WTC11 (cell line): ENCODE results near the gene CRIP2. TPM values are rescaled to one million over a fixed set of nuclear protein-coding genes. Genes with fewer than 3 reads are reported as not detected.
A peak's percentile ranks its signal among the peaks of the same experiment; 100 is the strongest.

Experiments
- ATAC-seq: fragments of 200-7000 bp; cut with Tn5 transposase; 2 replicates; pipeline ENCODE4 v1.10.0; 2021; ENCODE audit warnings: mild to moderate bottlenecking, moderate library complexity
- CTCF ChIA-PET: fragments of 300-600 bp; sonication (Branson Sonifier 250); formaldehyde crosslinking; loops from one replicate; lab custom pipeline; 2021; ENCODE audit warnings: antibody characterized with exemption; lab: Charles Lee
- POLR2A ChIA-PET: fragments of 350-600 bp; sonication (Branson Sonifier 250); formaldehyde crosslinking; loops from one replicate; lab custom pipeline; 2021; ENCODE audit warnings: antibody characterized with exemption; lab: Charles Lee
- DNase-seq: peaks from one replicate; pipeline ENCODE4 v3.0.0; 2021; ENCODE audit warnings: low spot score
- H3K27ac Mint-ChIP-seq: 2 replicates; pipeline ENCODE4 v1.8.0; 2021; ENCODE audit warnings: mixed read lengths
- H3K27me3 Mint-ChIP-seq: 2 replicates; pipeline ENCODE4 v1.8.0; 2021; ENCODE audit warnings: low read depth, mild to moderate bottlenecking, moderate library complexity, mixed read lengths
- H3K36me3 Mint-ChIP-seq: 2 replicates; pipeline ENCODE4 v1.8.0; 2021; ENCODE audit warnings: mixed read lengths
- H3K4me1 Mint-ChIP-seq: 2 replicates; pipeline ENCODE4 v1.8.0; 2022; ENCODE audit warnings: mixed read lengths
- H3K4me3 Mint-ChIP-seq: 2 replicates; pipeline ENCODE4 v1.8.0; 2021; ENCODE audit warnings: mild to moderate bottlenecking, moderate library complexity, mixed read lengths
- H3K9me3 Mint-ChIP-seq: 2 replicates; pipeline ENCODE4 v1.8.0; 2021; ENCODE audit warnings: mixed read lengths
- CBFB ChIP-seq: sonication (generic); formaldehyde crosslinking; IDR thresholded peaks from 2 replicates; pipeline ENCODE4 v1.8.1; 2022; ENCODE audit warnings: mild to moderate bottlenecking, low read depth, missing genetic modification reagents
- CREB1 ChIP-seq: sonication (generic); formaldehyde crosslinking; IDR thresholded peaks from 2 replicates; pipeline ENCODE4 v1.8.0; 2023; ENCODE audit warnings: mild to moderate bottlenecking, missing genetic modification reagents
- ELF4 ChIP-seq: sonication (generic); formaldehyde crosslinking; IDR thresholded peaks from 2 replicates; pipeline ENCODE4 v1.8.1; 2022; ENCODE audit warnings: low read depth, mild to moderate bottlenecking, moderate library complexity, missing genetic modification reagents
- FOXK1 ChIP-seq: sonication (generic); formaldehyde crosslinking; IDR thresholded peaks from 2 replicates; pipeline ENCODE4 v1.8.0; 2022; ENCODE audit warnings: mild to moderate bottlenecking, moderate library complexity, missing genetic modification reagents
- GRHL2 ChIP-seq: fragments of 250-450 bp; sonication (Bioruptor Pico); IDR thresholded peaks from 2 replicates; pipeline ENCODE4 v1.8.0; 2022; ENCODE audit warnings: mild to moderate bottlenecking, moderate library complexity; ENCODE audit not compliant: insufficient replicate concordance, severe bottlenecking
- JAZF1 ChIP-seq: fragments of 250-450 bp; sonication (Bioruptor Pico); IDR thresholded peaks from 2 replicates; pipeline ENCODE4 v1.9.0; 2021; ENCODE audit warnings: moderate library complexity, mild to moderate bottlenecking, inconsistent platforms
- SMAD3 ChIP-seq: sonication (generic); formaldehyde crosslinking; IDR thresholded peaks from 2 replicates; pipeline ENCODE4 v1.8.0; 2022; ENCODE audit warnings: missing genetic modification reagents, mild to moderate bottlenecking, borderline replicate concordance
- ZBTB21 ChIP-seq: sonication (generic); formaldehyde crosslinking; IDR thresholded peaks from 2 replicates; pipeline ENCODE4 v1.8.1; 2023; ENCODE audit warnings: mild to moderate bottlenecking, missing genetic modification reagents, borderline replicate concordance
- ZNF263 ChIP-seq: sonication (generic); formaldehyde crosslinking; IDR thresholded peaks from 2 replicates; pipeline ENCODE4 v1.8.1; 2022; ENCODE audit warnings: low read depth, mild to moderate bottlenecking, moderate library complexity, missing genetic modification reagents
- total RNA-seq: library from RNA; stranded (reverse); gene quantifications from 3 replicates; pipeline ENCODE4 v1.2.3, GENCODE V29; 2021
- TF ChIP-seq, protein P1 (sequence below): sonication (generic); formaldehyde crosslinking; IDR thresholded peaks from 2 replicates; pipeline ENCODE4 v1.8.0; 2022; ENCODE audit warnings: mild to moderate bottlenecking, missing genetic modification reagents
- TF ChIP-seq, protein P2 (sequence below): sonication (generic); formaldehyde crosslinking; IDR thresholded peaks from 2 replicates; pipeline ENCODE4 v1.8.0; 2022; ENCODE audit warnings: missing genetic modification reagents
- TF ChIP-seq, protein P3 (sequence below): fragments of 250-450 bp; sonication (Bioruptor Pico); IDR thresholded peaks from 2 replicates; pipeline ENCODE4 v1.9.0; 2021; ENCODE audit warnings: moderate library complexity, mild to moderate bottlenecking, inconsistent platforms, borderline replicate concordance
- TF ChIP-seq, protein P4 (sequence below): sonication (generic); formaldehyde crosslinking; conservative IDR thresholded peaks from 2 replicates; pipeline ENCODE4 v1.8.1; 2023; ENCODE audit warnings: mild to moderate bottlenecking, low read depth, missing genetic modification reagents, moderate library complexity
- TF ChIP-seq, protein P5 (sequence below): sonication (generic); formaldehyde crosslinking; IDR thresholded peaks from 2 replicates; pipeline ENCODE4 v1.8.0; 2023; ENCODE audit warnings: mild to moderate bottlenecking, missing genetic modification reagents
- TF ChIP-seq, protein P6 (sequence below): fragments of 250-450 bp; sonication (Bioruptor Pico); conservative IDR thresholded peaks from 2 replicates; pipeline ENCODE4 v1.9.0; 2021; ENCODE audit warnings: mild to moderate bottlenecking
- TF ChIP-seq, protein P7 (sequence below): sonication (generic); formaldehyde crosslinking; IDR thresholded peaks from 2 replicates; pipeline ENCODE4 v1.8.1; 2023; ENCODE audit warnings: mild to moderate bottlenecking, missing genetic modification reagents, moderate library complexity

CRIP2 gene
- total RNA-seq, 1 experiment from 2014 or later, result 5.4 TPM

DNA sequence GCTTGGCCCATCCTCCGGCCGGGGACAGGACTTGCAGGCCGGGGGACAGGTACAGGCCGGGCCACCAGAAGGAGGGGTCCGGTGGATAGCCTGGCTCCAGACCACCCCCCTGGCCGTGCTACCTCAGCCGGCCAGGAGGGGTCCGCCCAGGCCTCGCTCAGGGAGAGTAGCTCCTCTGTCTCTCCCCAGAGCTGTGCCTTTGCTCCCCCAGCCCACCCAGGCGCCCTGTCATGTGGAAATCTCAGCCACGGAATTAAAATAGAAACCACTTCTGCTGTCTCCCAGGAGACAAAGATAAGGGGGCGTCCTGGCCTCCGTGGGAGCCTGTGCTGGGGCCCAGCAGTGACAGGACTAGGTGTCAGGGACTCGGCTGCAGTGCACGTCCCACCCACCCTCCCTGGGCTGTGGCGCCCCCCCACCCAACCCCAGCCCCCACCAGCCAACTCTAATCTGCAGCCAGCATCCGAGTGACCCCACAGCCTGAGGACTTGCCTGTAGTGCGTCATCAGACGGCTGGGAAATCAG lies 3.3 kb upstream of the CRIP2 start:
- ChIA-PET POLR2A (interaction anchor here (0.8 to 1.5 kb wide), 2 partner anchors 10 kb away, joined by 3 to 6 read pairs; no protein-coding TSS in a partner anchor), CTCF (interaction anchor here (0.5 to 7.2 kb wide), 21 partner anchors 11 to 426 kb away, joined by 3 to 116 read pairs (median 3); partner anchors contain the start of genes CRIP1, JAG2 and TEDC1)
- ATAC-seq, result peak; percentile 43

DNA sequence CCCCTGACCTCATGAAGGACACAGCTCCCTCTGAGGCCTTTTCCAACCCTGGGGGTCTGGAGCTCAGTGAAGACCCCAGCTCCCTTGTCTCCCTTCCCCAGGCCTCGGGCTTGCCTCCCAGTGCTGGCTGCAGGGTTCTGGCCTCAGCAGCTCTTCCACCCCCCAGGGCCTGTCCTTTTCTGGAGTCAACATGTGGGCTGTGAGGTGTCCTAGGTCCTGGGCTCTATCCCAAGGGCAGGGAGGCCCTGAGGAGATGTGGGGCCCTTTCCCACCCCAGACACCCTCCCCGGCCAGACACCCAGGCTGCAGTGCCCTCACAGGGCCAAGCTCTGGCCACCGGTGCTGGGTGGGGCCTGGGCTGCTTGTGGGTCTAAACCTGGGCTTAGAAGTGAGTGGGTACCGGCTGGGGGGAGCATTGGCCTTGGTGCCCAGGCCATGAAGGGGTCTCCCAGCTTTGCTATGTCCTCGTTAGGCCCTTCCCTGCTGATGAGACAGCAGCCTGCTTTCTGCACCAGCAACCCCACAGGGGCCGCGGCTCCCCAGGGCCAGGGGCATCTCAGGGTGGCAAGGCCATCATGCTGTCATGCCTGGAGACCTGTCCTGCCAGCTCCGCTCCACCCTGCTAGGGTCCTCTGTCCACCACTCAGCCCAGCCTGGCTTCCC lies 2.7 kb upstream of the CRIP2 start:
- no peaks in the 10 kb centered on the region for H3K36me3 Mint-ChIP-seq
- no peak overlapping the region for H3K4me3 Mint-ChIP-seq
- DNase-seq (no peak), ATAC-seq (no peak)
- no peaks in the 10 kb centered on the region for H3K4me1 Mint-ChIP-seq
- no peaks in the 10 kb centered on the region for H3K9me3 Mint-ChIP-seq
- H3K27ac Mint-ChIP-seq, result no peak overlapping the region
- ChIA-PET POLR2A (interaction anchor here (1.5 kb wide), 1 partner anchor 9 kb away, joined by 6 read pairs; no protein-coding TSS in a partner anchor), CTCF (interaction anchor here (0.5 to 7.2 kb wide), 17 partner anchors 10 to 427 kb away, joined by 3 to 116 read pairs (median 3); partner anchors contain the start of genes CRIP1, JAG2 and TEDC1)
- peaks cover 18% of the 10 kb centered on the region for H3K27me3 Mint-ChIP-seq
- no peak for TF ChIP-seq SMAD3 (CRISPR knock-in tag)
- TF ChIP-seq, protein P1, sequence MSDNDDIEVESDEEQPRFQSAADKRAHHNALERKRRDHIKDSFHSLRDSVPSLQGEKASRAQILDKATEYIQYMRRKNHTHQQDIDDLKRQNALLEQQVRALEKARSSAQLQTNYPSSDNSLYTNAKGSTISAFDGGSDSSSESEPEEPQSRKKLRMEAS (CRISPR knock-in tag), result no peak
- no peak for TF ChIP-seq CBFB
- TF ChIP-seq, protein P2, sequence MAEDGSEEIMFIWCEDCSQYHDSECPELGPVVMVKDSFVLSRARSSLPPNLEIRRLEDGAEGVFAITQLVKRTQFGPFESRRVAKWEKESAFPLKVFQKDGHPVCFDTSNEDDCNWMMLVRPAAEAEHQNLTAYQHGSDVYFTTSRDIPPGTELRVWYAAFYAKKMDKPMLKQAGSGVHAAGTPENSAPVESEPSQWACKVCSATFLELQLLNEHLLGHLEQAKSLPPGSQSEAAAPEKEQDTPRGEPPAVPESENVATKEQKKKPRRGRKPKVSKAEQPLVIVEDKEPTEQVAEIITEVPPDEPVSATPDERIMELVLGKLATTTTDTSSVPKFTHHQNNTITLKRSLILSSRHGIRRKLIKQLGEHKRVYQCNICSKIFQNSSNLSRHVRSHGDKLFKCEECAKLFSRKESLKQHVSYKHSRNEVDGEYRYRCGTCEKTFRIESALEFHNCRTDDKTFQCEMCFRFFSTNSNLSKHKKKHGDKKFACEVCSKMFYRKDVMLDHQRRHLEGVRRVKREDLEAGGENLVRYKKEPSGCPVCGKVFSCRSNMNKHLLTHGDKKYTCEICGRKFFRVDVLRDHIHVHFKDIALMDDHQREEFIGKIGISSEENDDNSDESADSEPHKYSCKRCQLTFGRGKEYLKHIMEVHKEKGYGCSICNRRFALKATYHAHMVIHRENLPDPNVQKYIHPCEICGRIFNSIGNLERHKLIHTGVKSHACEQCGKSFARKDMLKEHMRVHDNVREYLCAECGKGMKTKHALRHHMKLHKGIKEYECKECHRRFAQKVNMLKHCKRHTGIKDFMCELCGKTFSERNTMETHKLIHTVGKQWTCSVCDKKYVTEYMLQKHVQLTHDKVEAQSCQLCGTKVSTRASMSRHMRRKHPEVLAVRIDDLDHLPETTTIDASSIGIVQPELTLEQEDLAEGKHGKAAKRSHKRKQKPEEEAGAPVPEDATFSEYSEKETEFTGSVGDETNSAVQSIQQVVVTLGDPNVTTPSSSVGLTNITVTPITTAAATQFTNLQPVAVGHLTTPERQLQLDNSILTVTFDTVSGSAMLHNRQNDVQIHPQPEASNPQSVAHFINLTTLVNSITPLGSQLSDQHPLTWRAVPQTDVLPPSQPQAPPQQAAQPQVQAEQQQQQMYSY, result no peak
- TF ChIP-seq ZNF263, result no peak
- no peak for TF ChIP-seq ZBTB21 (CRISPR knock-in tag)
- TF ChIP-seq, protein P3, sequence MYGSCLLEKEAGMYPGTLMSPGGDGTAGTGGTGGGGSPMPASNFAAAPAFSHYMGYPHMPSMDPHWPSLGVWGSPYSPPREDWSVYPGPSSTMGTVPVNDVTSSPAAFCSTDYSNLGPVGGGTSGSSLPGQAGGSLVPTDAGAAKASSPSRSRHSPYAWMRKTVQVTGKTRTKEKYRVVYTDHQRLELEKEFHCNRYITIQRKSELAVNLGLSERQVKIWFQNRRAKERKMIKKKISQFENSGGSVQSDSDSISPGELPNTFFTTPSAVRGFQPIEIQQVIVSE (CRISPR knock-in tag), result no peak
- no peak for TF ChIP-seq FOXK1 (CRISPR knock-in tag)
- TF ChIP-seq ELF4 (CRISPR knock-in tag), result no peak
- TF ChIP-seq, protein P4, sequence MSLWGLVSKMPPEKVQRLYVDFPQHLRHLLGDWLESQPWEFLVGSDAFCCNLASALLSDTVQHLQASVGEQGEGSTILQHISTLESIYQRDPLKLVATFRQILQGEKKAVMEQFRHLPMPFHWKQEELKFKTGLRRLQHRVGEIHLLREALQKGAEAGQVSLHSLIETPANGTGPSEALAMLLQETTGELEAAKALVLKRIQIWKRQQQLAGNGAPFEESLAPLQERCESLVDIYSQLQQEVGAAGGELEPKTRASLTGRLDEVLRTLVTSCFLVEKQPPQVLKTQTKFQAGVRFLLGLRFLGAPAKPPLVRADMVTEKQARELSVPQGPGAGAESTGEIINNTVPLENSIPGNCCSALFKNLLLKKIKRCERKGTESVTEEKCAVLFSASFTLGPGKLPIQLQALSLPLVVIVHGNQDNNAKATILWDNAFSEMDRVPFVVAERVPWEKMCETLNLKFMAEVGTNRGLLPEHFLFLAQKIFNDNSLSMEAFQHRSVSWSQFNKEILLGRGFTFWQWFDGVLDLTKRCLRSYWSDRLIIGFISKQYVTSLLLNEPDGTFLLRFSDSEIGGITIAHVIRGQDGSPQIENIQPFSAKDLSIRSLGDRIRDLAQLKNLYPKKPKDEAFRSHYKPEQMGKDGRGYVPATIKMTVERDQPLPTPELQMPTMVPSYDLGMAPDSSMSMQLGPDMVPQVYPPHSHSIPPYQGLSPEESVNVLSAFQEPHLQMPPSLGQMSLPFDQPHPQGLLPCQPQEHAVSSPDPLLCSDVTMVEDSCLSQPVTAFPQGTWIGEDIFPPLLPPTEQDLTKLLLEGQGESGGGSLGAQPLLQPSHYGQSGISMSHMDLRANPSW (CRISPR knock-in tag), result no peak

More for the DNA sequence above, 3.3 kb upstream of the CRIP2 start:
- H3K36me3 Mint-ChIP-seq, result no peaks in the 10 kb centered on the region
- no peaks in the 10 kb centered on the region for H3K9me3 Mint-ChIP-seq
- H3K27ac Mint-ChIP-seq, result no peak overlapping the region
- peak; percentile 65 for DNase-seq
- H3K27me3 Mint-ChIP-seq, result peaks cover 12% of the 10 kb centered on the region
- TF ChIP-seq GRHL2 (CRISPR knock-in tag), result no peak
- TF ChIP-seq, protein P5, sequence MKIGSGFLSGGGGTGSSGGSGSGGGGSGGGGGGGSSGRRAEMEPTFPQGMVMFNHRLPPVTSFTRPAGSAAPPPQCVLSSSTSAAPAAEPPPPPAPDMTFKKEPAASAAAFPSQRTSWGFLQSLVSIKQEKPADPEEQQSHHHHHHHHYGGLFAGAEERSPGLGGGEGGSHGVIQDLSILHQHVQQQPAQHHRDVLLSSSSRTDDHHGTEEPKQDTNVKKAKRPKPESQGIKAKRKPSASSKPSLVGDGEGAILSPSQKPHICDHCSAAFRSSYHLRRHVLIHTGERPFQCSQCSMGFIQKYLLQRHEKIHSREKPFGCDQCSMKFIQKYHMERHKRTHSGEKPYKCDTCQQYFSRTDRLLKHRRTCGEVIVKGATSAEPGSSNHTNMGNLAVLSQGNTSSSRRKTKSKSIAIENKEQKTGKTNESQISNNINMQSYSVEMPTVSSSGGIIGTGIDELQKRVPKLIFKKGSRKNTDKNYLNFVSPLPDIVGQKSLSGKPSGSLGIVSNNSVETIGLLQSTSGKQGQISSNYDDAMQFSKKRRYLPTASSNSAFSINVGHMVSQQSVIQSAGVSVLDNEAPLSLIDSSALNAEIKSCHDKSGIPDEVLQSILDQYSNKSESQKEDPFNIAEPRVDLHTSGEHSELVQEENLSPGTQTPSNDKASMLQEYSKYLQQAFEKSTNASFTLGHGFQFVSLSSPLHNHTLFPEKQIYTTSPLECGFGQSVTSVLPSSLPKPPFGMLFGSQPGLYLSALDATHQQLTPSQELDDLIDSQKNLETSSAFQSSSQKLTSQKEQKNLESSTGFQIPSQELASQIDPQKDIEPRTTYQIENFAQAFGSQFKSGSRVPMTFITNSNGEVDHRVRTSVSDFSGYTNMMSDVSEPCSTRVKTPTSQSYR, result no peak
- TF ChIP-seq, protein P6, sequence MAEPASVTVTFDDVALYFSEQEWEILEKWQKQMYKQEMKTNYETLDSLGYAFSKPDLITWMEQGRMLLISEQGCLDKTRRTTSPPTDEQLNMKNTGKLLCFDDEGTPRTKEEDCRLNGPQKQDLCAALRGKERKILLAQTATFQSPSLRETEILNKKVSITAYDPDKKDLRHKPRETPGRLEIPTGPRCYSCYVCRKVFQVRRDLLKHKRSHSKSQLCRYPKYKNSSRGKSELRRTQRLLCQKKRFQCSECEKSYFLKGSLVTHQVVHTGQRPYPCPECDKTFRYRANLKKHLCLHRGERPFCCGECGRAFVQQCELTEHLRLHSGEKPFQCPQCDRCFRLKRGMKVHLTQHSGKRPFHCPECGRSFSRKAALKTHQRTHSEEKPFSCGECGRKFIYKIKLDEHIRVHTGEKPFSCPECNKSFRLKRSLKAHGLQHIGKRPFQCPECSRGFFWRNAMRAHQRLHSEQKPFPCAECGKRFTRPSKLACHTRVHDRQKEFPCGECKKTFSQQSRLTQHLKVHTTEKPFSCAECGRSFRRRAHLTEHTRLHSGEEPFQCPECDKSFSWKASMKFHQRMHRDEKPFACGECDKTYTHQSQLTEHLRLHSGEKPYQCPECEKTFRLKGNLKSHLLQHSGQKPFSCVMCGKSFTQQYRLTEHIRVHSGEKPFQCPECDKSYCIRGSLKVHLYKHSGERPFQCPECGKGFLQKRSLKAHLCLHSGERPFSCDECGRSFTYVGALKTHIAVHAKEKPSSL (CRISPR knock-in tag), result no peak
- no peak for TF ChIP-seq JAZF1 (CRISPR knock-in tag)
- TF ChIP-seq CREB1, result no peak
- TF ChIP-seq, protein P7, sequence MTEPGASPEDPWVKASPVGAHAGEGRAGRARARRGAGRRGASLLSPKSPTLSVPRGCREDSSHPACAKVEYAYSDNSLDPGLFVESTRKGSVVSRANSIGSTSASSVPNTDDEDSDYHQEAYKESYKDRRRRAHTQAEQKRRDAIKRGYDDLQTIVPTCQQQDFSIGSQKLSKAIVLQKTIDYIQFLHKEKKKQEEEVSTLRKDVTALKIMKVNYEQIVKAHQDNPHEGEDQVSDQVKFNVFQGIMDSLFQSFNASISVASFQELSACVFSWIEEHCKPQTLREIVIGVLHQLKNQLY (CRISPR knock-in tag), result no peak
- H3K4me1 Mint-ChIP-seq, result no peaks in the 10 kb centered on the region
- no peak overlapping the region for H3K4me3 Mint-ChIP-seq
